ENCODE results near the gene INTS3.

INTS3 gene, protein sequence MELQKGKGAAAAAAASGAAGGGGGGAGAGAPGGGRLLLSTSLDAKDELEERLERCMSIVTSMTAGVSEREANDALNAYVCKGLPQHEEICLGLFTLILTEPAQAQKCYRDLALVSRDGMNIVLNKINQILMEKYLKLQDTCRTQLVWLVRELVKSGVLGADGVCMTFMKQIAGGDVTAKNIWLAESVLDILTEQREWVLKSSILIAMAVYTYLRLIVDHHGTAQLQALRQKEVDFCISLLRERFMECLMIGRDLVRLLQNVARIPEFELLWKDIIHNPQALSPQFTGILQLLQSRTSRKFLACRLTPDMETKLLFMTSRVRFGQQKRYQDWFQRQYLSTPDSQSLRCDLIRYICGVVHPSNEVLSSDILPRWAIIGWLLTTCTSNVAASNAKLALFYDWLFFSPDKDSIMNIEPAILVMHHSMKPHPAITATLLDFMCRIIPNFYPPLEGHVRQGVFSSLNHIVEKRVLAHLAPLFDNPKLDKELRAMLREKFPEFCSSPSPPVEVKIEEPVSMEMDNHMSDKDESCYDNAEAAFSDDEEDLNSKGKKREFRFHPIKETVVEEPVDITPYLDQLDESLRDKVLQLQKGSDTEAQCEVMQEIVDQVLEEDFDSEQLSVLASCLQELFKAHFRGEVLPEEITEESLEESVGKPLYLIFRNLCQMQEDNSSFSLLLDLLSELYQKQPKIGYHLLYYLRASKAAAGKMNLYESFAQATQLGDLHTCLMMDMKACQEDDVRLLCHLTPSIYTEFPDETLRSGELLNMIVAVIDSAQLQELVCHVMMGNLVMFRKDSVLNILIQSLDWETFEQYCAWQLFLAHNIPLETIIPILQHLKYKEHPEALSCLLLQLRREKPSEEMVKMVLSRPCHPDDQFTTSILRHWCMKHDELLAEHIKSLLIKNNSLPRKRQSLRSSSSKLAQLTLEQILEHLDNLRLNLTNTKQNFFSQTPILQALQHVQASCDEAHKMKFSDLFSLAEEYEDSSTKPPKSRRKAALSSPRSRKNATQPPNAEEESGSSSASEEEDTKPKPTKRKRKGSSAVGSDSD

GRCh38 chr1:153727463-153728304 is at the start of gene INTS3:
TSS of gene INTS3 (plus strand) at chr1:153728050. CDS start at chr1:153728635, 585 bp downstream.
- peak; percentile 93 to 97 for DNase-seq (ENCODE audit: low read depth in 1 of 2, low spot score in 1 of 2)

DNA sequence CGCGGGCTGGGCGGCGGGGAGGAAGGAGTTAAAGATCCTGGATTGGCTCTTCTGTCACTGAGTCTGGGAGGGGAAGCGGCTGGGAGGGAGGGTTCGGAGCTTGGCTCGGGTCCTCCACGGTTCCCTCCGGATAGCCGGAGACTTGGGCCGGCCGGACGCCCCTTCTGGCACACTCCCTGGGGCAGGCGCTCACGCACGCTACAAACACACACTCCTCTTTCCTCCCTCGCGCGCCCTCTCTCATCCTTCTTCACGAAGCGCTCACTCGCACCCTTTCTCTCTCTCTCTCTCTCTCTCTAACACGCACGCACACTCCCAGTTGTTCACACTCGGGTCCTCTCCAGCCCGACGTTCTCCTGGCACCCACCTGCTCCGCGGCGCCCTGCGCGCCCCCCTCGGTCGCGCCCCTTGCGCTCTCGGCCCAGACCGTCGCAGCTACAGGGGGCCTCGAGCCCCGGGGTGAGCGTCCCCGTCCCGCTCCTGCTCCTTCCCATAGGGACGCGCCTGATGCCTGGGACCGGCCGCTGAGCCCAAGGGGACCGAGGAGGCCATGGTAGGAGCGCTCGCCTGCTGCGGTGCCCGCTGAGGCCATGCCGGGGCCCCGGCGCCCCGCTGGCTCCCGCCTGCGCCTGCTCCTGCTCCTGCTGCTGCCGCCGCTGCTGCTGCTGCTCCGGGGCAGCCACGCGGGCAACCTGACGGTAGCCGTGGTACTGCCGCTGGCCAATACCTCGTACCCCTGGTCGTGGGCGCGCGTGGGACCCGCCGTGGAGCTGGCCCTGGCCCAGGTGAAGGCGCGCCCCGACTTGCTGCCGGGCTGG is 49.1 kb upstream of the INTS3 start, which contains the start of gene NPR1:
Gene NPR1, plus strand, starts transcription at position 170 of the 818 bp plus-strand sequence. Its CDS starts 421 bp downstream, at position 591.
- no peak for DNase-seq (ENCODE audit: low read depth in 1 of 2, low spot score in 1 of 2)

DNA sequence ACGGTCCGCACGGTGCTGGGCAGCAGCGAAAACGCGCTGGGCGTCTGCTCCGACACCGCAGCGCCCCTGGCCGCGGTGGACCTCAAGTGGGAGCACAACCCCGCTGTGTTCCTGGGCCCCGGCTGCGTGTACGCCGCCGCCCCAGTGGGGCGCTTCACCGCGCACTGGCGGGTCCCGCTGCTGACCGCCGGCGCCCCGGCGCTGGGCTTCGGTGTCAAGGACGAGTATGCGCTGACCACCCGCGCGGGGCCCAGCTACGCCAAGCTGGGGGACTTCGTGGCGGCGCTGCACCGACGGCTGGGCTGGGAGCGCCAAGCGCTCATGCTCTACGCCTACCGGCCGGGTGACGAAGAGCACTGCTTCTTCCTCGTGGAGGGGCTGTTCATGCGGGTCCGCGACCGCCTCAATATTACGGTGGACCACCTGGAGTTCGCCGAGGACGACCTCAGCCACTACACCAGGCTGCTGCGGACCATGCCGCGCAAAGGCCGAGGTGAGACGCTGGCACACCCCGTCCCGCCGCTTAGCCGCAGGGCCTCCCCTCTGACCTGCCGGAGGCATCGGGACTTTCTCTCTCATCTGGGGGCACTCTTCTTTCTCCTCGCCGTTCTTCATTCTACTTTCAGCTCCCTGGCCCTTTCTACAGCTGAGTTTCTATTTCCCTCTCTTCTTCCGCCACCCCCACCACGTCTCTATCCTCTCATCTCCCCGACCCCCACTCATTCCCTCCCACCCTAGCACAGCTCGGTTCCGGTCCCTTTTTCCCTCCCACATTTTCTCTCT is 48.3 kb upstream of the INTS3 start:
- no peak for DNase-seq (ENCODE audit: low read depth in 1 of 2, low spot score in 1 of 2)

DNA sequence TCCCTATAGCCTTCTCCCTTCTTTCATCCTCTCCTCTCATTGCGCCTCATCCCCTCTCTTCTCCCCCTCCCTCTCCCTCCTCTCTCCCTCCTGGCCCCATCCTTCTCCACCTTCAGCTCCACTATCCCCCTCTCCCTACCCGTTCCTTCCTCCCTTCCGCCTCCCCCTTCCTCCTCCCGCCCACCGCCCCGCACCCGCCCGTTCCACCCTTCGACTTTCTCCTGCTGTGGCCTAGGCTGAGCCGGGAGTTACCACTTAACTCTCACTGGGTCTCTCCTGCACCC is 47.8 kb upstream of the INTS3 start:
- no peak for DNase-seq (ENCODE audit: low read depth in 1 of 2, low spot score in 1 of 2)

DNA sequence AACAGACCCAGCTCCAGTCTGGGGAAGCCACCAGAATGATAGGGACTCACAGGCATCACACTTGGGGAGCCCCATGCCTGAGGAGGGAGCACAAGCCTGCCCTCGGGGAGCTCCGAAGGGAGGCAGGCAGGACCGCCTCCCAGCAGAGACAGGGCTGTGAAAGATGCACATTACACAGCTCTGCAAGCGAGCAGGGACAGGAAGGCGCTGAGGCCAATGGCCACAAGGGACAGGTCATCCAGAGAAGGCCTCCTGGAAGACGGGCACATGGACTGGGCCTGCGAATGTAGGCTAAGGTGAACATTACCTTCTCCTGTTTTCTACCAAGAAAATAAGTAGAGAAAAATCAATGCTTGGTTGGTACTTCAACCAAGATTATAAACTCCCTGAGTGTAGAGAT is 45.1 kb upstream of the INTS3 start:
- no peak for DNase-seq (ENCODE audit: low read depth in 1 of 2, low spot score in 1 of 2)

GRCh38 chr1:153683854-153684253 is 44.0 kb upstream of the INTS3 start:
- no peak for DNase-seq (ENCODE audit: low read depth in 1 of 2, low spot score in 1 of 2)

GRCh38 chr1:153684892-153685291 is 43.0 kb upstream of the INTS3 start:
- DNase-seq (ENCODE audit: low read depth in 1 of 2, low spot score in 1 of 2), result no peak

DNA sequence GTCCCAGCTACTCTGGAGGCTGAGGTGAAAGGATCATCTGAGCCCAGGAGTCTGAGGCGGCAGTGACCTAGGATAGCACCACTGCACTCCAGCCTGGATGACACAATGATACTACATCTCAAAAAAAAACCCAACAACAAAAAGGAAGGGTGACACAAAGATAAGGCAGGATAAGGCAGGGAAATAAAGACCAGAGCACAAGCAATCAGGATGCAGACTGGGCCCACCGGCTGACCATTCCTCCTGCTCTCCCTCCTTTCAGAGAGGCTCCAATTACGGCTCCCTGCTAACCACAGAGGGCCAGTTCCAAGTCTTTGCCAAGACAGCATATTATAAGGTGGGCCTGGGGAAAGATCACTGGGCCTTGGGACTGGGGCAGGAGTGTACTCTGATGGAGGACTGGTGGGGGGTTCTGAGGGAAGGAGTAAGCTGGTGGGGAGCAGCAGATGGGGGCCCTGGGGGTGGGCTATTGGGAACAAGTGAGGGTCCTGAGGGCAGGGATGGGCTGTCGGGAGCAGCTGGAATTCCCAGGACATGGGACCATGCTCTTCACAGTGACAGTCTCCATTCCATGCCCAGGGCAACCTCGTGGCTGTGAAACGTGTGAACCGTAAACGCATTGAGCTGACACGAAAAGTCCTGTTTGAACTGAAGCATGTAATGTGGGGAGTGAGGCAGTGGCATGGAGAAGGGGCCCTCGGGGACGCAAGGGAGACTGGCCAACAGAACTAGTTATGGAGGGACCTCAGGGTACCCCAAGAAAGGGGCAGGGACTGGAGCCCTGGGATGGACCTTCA is 42.1 kb upstream of the INTS3 start:
- no peak for DNase-seq (ENCODE audit: low read depth in 1 of 2, low spot score in 1 of 2)

DNA sequence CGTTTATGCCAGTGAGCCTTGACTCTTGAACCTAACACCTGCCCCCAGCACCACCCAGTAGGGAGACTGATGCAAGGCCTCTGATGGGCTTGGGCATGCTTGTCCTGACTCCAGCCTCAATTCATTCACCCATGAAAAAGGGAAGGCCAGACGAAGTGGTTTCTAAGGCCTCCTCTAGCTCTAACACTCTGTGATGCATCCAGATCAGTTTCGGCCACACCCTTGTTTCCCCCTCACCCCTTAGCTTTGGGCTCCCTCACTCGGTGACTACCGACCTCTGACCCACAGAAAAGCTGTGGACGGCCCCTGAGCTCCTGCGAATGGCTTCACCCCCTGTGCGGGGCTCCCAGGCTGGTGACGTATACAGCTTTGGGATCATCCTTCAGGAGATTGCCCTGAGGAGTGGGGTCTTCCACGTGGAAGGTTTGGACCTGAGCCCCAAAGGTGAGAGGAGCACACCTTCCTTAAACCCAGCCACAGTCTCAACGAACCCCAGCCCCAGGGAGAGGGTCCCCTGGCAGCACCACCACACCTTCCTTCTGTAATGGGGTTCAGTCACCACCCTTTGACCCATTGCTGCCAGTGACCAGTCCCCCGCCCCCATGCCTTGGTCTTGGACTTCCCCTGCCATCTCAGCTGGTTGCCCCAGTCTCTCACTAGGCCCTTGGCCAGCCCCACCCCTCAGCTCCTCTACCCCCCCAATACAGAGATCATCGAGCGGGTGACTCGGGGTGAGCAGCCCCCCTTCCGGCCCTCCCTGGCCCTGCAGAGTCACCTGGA is 40.3 kb upstream of the INTS3 start:
- no peak for DNase-seq (ENCODE audit: low read depth in 1 of 2, low spot score in 1 of 2)

DNA sequence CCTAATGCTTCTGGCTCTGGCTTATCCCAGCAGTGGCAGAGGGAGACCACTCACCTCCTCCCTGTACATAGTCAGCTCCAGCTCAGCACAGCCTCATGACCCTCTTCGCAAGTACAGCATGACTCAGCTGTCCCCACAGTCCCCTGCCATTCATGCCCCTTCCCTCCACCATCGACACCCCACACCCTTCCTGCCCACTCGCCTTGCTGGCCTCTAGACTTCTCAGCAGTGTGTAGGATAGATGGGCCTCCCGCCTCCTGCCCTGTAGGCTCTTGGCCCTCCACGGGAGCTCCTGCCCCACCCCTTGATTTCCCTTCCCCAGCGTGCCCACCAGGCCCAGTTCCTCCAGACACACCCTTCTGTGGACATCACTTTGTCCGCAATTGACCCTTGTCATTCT is 39.6 kb upstream of the INTS3 start:
- no peak for DNase-seq (ENCODE audit: low read depth in 1 of 2, low spot score in 1 of 2)

DNA sequence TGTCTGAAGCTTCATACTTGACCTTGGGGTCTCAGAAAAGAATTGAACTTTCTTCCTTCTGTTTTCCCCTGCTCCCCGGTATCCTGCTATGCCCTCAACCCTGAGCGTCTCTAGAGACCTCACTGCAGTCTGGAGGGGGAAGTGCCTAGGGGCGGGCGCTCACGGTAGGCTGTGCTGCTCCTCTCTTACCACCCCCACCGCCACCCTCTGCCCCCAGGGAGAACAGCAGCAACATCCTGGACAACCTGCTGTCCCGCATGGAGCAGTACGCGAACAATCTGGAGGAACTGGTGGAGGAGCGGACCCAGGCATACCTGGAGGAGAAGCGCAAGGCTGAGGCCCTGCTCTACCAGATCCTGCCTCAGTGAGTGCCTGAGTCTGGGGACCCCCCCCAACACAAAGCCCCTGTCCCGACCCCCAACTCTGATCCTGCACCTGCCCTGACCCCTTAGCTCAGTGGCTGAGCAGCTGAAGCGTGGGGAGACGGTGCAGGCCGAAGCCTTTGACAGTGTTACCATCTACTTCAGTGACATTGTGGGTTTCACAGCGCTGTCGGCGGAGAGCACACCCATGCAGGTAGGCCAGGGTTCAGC is 39.0 kb upstream of the INTS3 start:
- DNase-seq (ENCODE audit: low read depth in 1 of 2, low spot score in 1 of 2), result no peak

- DNase-seq (ENCODE audit: low read depth in 1 of 2, low spot score in 1 of 2), result no peak
These were observed 34.4 kb upstream of the INTS3 start for GRCh38 chr1:153693466-153693865.

- no peak for DNase-seq (ENCODE audit: low read depth in 1 of 2, low spot score in 1 of 2)
These were observed 31.1 kb upstream of the INTS3 start for GRCh38 chr1:153696741-153697140.

DNA sequence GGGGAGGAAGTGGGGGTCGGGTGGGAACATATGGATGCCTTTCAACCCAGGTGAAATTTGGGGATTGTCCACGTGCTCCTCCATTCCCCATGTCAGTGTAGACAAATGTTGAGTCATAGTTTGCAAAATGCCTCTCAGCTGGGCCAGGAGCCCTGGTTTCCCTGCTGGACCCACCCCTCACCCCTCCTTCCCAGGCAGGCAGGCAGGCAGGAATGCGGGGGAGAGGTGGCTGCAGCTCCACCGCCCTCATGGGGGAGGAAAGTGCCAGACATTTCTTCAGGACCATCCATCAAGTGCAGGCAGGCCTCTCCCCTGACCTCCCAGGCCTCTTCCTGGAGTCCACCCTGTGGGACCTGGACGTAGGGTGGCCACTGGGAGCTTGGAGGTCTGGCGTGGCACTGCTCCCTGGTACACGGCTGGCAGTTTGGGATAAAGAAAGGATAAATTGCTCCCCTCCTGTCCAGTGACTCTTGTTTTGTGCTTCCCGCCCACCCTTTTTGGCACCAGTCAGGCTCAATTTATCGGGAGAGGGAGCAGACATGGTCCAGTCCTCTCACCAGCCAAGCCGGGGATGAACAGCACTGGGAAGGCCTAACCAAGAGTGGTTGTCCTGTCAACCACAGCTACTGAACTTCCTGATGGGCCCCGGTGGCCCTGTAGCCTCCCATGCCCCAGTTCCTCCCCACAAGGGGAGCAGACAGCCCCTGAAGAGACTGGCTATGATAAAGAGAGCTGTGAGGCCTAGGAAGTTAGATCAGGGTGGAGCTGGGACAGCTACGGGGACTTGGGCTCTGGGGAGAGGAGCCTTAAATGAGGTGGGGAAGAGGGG is 30.4 kb upstream of the INTS3 start:
- DNase-seq (ENCODE audit: low read depth in 1 of 2, low spot score in 1 of 2), result no peak

DNA sequence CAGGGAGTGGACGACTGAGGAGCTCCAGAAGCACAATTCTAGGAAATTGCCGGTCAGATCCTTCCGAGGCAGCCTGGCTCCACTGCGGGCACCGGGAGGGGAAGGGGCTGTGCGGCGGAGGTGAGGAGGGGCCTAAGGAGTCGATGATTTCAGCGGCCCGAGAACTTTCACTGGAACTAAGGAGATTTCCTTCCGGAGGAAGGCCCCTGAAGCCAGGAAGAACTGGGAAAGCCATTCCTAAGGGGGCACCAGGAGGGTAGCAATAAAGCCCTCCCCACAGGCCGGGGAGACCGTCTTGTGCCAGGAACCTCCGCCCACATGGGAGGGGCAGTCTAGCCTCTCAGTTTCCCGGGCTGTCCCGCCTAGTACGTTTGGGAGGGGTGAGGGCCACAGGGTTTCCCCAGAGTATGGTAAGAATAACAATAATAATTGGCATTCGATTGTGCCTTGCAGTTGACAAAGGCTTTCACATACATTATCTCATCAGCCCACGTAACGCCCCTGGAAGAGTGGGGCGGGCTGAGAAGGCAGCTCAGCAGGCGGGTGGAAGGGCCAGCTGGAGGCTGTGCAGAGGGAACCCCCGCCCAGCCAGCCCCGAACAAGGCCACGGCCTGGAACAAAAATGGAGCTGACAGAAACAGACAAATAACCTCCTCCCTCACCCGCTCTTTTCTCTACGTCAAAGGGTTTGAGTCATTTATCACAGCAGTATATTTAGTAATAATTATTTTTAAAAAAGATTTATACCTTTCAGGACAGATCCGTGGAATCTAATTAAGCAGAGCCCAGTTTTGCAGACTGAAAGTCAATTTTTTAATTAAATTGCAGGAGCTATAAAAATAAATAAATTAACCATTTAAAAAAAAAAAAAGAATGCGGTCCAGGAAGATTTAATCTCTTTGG is 29.6 kb upstream of the INTS3 start:
- no peak for DNase-seq (ENCODE audit: low read depth in 1 of 2, low spot score in 1 of 2)

Measured in stimulated activated CD4-positive, alpha-beta T cell treated with anti-CD3 and anti-CD28 coated beads, Interleukin-15, amount 100 ng/mL, for 1 hour (primary cell).